CD4-positive, alpha-beta T cell treated with Interleukin-17A for 4 hours (primary cell): ENCODE data around the gene SLC17A7.
"Not testable (repeated sequence)": the region's sequence is repeated elsewhere in the genome, so short reads cannot be mapped to it uniquely, and the experiment has no call there.

Experiments
- DNase-seq: peaks from one replicate; pipeline ENCODE4 v3.0.0-alpha.2; 2020; ENCODE audit warnings: mixed read lengths

The SLC17A7 gene

GRCh38 chr19:49469828-49470614 is 28.7 kb upstream of the SLC17A7 start:
- DNase-seq: peak; percentile 82

- DNase-seq: peak; percentile 91
These were observed 27.6 kb upstream of the SLC17A7 start for GRCh38 chr19:49468746-49469447.

- no peak for DNase-seq
These were observed 26.9 kb upstream of the SLC17A7 start for GRCh38 chr19:49468199-49468598.

- DNase-seq: no peak
These were observed 24.0 kb upstream of the SLC17A7 start for GRCh38 chr19:49465371-49465770.

GRCh38 chr19:49463960-49464740 is 22.8 kb upstream of the SLC17A7 start:
- no peak for DNase-seq

GRCh38 chr19:49462492-49462891 is 21.2 kb upstream of the SLC17A7 start:
- DNase-seq: no peak

- DNase-seq: no peak
These were observed 20.3 kb upstream of the SLC17A7 start for GRCh38 chr19:49461656-49462055.

- DNase-seq: not testable (repeated sequence)
These were observed 19.8 kb upstream of the SLC17A7 start for GRCh38 chr19:49461130-49461529.

GRCh38 chr19:49459388-49459787 is 18.1 kb upstream of the SLC17A7 start:
- DNase-seq: no peak

- no peak for DNase-seq
These were observed 17.2 kb upstream of the SLC17A7 start for GRCh38 chr19:49458567-49458903.

- no peak for DNase-seq
These were observed 15.0 kb upstream of the SLC17A7 start for GRCh38 chr19:49456326-49456725.

GRCh38 chr19:49455773-49456172 is 14.4 kb upstream of the SLC17A7 start:
- no peak for DNase-seq

- DNase-seq: no peak
These were observed 12.5 kb upstream of the SLC17A7 start for GRCh38 chr19:49453757-49454240.

GRCh38 chr19:49453013-49453756 is 11.9 kb upstream of the SLC17A7 start, which contains the start of gene ALDH16A1:
Gene ALDH16A1 (plus strand): TSS chr19:49453225. CDS start chr19:49453332, 107 bp downstream.
- peak; percentile 97 for DNase-seq

- DNase-seq: peak; percentile 96
These were observed 10.3 kb upstream of the SLC17A7 start, which contains the start of gene PIH1D1 for GRCh38 chr19:49451430-49452181. Gene PIH1D1 (minus strand): TSS chr19:49451814. CDS start chr19:49451574, 240 bp downstream.

- DNase-seq: no peak
These were observed 9.1 kb upstream of the SLC17A7 start for GRCh38 chr19:49450405-49450804.

GRCh38 chr19:49448432-49448786 is 7.1 kb upstream of the SLC17A7 start:
- DNase-seq: no peak

GRCh38 chr19:49447485-49448431 is 6.4 kb upstream of the SLC17A7 start:
- DNase-seq: peak; percentile 31

GRCh38 chr19:49445997-49446396 is 4.7 kb upstream of the SLC17A7 start:
- DNase-seq: no peak

GRCh38 chr19:49444100-49444700 is 2.9 kb upstream of the SLC17A7 start:
- not testable (repeated sequence) for DNase-seq
